Stimulated activated CD8-positive, alpha-beta memory T cell treated with anti-CD3 and anti-CD28 coated beads, Interleukin-12 subunit alpha, Interleukin-12 subunit beta, amount 100 ng/mL, for 24 hours (primary cell): ENCODE results near the gene SCYGR5.
"Not testable (repeated sequence)": the region's sequence is repeated elsewhere in the genome, so short reads cannot be mapped to it uniquely, and the experiment has no call there.

Experiments
- DNase-seq: peaks from one replicate; pipeline ENCODE4 v3.0.0-alpha.2; 2020; ENCODE audit errors: extremely low read depth

SCYGR5 gene

DNA sequence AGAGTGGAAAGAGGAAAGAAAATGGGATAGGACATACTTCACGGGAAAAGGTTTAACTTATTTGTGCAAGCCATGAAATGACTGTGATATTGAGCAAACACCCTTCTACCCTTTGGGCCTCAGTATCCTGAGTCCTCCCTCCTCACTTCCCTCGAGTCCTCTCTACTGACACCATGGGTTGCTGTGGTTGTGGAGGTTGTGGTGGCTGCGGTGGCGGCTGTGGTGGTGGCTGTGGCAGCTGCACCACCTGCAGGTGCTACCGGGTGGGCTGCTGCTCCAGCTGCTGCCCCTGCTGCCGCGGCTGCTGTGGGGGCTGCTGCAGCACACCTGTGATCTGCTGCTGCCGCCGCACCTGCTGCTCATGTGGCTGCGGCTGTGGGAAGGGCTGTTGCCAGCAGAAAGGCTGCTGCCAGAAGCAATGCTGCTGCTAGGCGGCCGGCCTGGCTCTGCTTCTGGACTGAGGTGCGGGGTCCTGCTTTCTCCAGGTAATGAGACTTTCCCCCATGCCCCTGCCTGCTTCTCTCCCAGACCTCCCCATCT, at the start of gene SCYGR5:
TSS of gene SCYGR5 (plus strand) at position 174 of the 540 bp plus-strand sequence. CDS start at position 174, 0 bp downstream.
- DNase-seq, result not testable (repeated sequence)

- DNase-seq, result no peak
Observed at GRCh38 chr2:227617316-227618230, 49.0 kb upstream of the SCYGR5 start, which contains the start of gene SCYGR4. TSS of gene SCYGR4 (plus strand) at chr2:227617498. CDS start at chr2:227617498, 0 bp downstream.

DNA sequence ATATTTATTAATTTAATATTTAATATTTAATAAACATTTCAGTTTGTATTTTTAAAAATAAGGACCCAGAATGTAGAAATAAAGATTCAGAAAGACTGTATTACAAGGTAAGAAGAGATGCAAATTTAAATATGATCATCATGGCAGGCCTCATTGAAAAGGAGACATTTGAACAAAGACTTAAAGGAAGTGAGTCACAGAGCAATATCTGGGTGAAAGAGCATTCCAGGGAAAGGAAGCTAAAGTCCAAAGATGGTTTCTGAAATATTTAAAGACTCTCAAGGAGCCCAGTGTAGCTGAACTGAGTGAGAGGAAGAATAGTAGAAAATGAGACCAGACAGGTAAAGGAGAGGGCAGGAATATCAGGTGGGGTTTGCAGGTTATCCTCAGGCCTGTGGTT, 43.4 kb upstream of the SCYGR5 start:
- DNase-seq, result no peak

- no peak for DNase-seq
Observed at GRCh38 chr2:227625420-227625819, 41.2 kb upstream of the SCYGR5 start.

- DNase-seq, result no peak
Observed at GRCh38 chr2:227626580-227627151, 39.9 kb upstream of the SCYGR5 start.

DNA sequence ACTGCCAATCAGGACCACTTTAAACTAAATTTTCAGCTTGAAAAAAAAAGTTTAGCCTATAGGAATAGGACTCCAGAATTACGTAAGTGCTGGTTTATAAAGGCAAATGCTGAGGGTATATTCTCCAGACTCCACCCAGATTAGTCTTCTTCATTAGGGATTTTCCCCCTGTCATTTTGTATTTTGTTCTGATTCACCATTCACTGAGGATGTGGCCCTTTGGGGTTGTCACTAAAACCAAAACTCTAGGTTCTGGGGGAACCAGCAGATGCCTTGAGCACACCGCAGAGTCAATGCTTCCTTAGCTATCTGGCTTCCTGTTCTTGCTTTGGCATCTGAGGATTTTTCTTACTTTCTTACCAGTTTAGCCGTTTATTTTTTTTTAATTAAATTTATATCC, 38.8 kb upstream of the SCYGR5 start:
- DNase-seq, result no peak

DNA sequence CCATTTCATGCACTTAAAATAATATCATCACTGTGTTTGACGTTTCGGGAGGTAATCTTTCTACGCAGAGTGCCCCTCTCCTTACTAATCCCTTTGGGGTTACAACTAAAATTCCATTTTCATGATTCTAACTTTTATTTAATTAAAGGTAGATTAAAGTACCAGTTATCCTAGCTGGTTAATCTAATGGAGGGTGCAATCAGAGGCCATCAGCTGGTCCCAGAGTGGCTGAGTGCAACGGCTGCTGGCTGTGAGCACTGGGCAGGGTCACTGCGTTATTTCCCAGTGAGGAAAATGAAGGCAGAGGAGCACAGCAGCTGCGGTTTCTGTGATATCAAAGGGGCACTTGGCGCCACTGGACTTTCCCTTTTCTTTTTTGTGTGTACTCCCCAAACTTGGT, 37.2 kb upstream of the SCYGR5 start:
- no peak for DNase-seq

GRCh38 chr2:227630322-227630721, 36.3 kb upstream of the SCYGR5 start:
- DNase-seq, result no peak

- no peak for DNase-seq
Observed at GRCh38 chr2:227632827-227633226, 33.8 kb upstream of the SCYGR5 start.

GRCh38 chr2:227634201-227634600, 32.4 kb upstream of the SCYGR5 start:
- DNase-seq, result no peak

DNA sequence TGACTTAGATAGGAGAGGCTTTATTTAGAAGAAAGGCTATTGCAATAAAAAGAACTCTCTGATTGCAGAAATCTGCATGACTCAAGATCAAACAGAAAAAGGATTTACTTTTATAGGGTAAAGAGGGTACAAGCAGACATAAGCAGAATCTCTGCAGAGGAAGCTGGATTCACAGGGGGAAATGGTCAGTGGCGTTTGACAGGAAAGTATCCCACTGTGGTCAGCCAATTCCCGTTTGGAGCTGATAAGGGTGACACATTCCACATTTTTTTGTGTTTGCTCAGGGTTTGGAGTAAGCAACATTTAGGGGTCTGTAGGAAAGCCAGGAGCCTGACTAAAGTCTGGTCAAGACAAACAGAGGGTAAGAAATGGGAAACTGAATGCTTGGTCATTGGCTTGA, 23.9 kb upstream of the SCYGR5 start:
- DNase-seq, result no peak

DNA sequence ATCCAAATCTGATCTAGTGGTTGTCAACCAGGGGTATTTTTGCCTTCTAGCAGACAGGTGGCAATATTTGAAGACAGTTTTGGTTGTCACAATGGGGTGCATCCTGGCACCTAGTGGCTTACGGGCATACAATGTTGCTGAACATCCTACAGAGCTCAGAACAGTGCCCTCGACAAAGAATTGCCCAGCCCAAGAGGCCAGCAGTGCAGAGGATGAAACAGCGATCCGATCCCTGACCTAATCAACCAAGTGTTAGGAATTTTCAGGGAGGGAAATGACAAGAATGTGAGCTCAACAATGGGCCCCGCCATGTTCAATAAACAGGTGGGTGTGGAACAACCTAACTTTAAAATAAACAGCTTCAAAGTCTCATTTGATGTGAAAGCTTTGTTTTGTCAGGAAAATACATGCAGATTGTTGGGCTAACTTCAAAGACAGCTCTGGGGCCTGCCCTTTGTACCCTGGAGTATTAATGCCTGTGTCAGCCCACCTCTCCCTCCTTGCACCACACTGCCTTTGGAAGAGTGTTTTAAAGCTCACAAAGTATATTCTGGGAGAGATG, 22.5 kb upstream of the SCYGR5 start:
- no peak for DNase-seq

DNA sequence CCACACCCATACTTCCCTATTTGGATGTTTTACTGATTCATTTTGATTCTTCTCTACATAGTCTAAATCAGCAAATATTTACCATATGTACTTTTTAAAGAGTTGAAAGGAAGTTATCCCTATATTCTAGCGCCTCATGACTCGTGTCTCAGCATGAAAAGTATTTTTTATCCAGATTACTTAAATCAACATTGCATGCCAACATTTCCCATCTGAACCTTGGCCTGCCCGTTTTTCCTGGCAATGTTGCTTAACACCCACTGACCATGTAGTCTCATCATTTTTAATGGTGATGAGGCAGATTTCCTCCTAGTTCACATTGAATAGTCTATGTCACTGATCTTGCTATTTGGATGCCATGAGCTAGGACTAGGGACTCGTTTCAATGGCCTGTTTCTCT, 13.2 kb upstream of the SCYGR5 start:
- DNase-seq, result no peak

GRCh38 chr2:227654426-227654825, 12.2 kb upstream of the SCYGR5 start:
- no peak for DNase-seq

DNA sequence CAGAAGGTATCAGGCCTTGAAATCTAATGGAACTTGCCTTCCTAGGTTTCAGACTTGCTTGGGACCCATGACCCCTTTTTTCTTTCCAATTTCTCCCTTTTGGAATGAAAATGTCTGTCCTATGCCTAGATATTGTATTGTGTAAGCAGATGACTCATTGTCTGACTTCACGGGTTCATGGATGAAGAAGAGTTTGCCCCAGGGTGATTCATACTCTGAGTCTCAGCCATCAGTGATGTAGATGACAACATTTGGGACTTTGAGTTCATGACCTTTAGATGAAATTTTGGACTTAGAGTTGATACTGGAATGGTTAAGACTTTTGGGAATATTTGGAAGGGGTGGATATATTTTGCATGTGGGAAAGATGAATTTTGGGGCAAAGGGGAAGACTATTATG, 11.2 kb upstream of the SCYGR5 start:
- DNase-seq, result no peak

DNA sequence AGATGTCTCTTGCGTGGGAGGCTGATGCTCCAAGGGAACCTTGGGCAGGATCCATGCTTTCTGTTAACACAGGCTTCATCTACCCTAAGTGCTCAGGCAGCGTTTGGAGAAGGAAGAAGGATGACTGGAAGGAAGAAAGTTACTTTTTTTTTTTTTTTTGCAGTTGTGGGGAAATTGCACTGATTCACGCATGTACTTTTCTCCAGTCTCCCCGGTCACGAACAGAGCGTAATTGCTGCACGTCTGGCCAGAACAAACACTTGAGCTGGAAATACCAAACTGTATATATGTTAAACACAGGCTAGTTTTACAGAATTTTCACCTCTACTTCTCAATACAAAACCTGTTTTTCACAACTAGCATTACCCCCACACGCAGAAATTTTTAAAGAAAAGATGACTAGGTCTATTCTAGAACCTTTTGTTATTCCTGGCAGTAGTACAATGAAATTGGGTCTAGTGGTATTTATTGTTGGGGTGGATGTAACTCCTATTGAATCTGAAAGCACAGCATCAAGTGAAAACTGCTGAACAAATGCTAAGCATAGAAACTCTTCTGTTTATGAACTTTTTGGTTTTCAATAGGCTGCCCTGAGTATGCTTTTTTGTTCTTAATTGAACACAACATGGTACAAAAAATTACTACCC, 9.3 kb upstream of the SCYGR5 start:
- no peak for DNase-seq

DNA sequence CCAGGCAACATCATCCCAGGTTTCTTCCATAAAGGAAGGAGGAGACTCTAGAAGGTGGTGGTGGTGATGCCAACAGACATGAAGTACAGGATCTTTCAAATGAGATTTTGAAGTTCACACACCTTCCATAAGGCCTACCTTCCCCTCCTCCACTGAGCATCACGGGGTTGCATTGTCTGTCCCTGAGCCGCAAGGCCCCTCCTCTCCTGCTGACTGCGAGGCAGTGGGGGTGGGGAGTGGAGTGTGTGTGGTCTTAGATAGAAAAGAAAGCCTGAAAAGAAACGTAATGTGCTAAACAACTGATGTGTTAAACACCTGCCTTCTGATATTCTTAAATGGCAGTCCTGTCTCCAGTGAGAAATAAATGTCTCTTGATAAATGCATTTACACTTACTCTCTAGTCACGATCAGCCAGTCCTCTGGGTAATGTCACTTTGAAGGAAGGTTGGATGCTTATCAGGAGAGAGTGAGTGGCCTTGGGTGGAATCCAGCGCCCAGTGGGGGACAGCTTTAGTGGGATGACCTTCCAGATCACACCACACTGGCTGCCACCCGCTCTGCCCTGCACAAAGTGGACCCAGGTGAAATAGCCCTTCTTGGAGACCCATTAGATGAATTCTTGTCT, 5.5 kb upstream of the SCYGR5 start:
- no peak for DNase-seq

- DNase-seq, result no peak
Observed at GRCh38 chr2:227661827-227662226, 4.8 kb upstream of the SCYGR5 start.

DNA sequence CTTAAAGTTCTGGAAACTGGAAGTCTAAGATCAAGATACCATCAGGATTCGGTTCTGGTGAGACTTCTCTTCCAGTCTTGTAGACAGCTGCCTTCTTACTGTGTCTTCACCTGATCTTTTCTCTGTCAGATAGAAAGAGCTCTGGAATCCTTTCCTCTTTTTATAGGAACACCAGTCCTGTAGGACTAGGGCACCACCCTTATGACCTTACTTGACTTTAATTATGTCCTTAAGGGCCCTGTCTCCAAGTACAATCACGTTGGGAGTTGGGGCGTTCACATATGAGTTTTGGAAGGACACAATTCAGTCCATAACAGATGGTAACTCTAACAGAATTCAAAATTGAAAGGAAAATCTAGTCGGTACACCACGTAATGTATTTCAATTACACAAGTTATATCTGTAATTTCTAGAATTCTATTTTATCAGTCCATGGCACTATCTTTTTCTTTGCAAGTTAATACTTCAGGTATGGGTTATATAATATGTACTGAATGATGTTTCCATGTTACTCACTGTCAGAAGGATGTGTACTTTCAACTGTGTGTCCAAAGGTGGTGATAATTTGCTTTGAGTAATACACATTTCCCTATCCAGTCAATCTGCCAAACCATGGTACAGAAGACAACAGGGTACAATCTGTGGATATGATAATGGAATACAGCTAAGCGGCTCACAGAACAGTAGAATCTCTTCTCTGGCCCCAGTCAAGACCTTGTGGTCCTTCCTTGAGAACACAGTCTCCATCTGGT, 1.2 kb upstream of the SCYGR5 start:
- DNase-seq, result no peak

DNA sequence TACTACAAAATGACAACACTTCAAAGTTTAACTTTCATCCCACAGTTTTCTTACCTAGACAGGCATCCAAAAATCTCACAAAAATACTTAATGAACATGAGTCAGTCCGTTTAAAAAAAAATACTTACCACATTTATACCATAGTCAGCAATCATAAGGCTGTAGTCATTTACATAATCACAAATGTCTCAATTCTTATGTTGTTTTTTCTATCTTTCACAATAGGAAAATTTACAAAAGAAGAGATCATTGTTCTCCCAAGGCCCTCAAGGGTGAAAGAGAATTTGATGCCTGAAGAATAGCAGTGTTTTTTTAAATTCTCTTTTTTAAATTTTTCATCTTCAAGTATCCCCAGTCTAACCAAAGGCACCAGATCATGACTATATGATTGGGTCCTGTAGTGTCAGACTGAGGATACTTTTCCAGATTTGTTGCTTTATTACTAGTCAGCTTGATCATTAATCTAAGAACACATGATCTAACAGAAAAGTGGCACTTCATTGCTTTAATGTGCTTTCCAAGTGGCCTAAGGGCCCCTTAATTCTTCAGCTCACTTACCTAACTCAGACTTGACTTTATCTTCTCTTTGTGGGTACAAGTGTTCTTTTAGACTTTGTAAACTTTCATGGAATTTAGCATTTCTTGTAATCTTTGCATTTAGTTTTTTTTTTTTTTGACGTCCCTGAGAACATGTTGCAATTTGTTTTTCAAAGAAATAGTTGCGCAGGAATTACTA, 4.7 kb downstream of the SCYGR5 start:
- no peak for DNase-seq
